GM12875 (cell line): ENCODE data around the gene SRRM5.

Source experiments
- H3K4me3 ChIP-seq: one replicate; pipeline ENCODE4 v1.5.1; 2011; ENCODE audit warnings: low read depth, low read length, control low read depth
- TF ChIP-seq, protein P1 (sequence below): IDR thresholded peaks from 2 replicates; pipeline ENCODE4 v1.5.1; 2011; ENCODE audit warnings: low read depth, mild to moderate bottlenecking, control low read depth, inconsistent platforms, low read length, moderate library complexity, borderline replicate concordance; ENCODE audit not compliant: insufficient read depth

SRRM5 gene

DNA sequence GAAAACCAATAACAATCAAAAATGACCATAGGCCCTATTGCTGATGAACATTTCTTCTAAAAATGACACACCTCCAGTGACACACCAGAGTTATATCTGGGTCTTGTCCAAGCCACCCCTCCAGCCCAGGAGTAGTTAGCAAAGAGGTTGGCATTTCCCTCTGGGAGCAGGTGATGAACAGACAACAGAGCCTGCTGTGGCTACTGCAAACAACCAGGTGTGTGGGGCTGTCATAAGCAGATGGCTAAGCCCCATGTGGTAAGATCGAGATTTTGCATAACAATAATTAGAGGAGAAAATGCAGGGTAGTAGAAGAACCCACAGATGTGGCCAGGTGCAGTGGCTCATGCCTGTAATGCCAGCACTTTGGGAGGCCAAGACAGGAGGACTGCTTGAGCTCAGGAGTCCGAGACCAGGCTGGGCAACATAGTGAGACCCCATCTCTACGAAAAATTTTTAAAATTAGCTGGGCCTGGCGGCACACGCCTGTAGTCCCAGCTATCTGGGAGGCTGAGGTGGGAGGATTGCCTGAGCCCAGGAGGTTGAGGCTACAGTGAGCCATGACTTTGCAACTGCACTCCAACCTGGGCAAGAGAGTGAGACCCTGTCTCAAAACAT is 41.6 kb upstream of the SRRM5 start:
- TF ChIP-seq, protein P1, sequence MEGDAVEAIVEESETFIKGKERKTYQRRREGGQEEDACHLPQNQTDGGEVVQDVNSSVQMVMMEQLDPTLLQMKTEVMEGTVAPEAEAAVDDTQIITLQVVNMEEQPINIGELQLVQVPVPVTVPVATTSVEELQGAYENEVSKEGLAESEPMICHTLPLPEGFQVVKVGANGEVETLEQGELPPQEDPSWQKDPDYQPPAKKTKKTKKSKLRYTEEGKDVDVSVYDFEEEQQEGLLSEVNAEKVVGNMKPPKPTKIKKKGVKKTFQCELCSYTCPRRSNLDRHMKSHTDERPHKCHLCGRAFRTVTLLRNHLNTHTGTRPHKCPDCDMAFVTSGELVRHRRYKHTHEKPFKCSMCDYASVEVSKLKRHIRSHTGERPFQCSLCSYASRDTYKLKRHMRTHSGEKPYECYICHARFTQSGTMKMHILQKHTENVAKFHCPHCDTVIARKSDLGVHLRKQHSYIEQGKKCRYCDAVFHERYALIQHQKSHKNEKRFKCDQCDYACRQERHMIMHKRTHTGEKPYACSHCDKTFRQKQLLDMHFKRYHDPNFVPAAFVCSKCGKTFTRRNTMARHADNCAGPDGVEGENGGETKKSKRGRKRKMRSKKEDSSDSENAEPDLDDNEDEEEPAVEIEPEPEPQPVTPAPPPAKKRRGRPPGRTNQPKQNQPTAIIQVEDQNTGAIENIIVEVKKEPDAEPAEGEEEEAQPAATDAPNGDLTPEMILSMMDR, result no peak
- H3K4me3 ChIP-seq, result no peak overlapping the region

DNA sequence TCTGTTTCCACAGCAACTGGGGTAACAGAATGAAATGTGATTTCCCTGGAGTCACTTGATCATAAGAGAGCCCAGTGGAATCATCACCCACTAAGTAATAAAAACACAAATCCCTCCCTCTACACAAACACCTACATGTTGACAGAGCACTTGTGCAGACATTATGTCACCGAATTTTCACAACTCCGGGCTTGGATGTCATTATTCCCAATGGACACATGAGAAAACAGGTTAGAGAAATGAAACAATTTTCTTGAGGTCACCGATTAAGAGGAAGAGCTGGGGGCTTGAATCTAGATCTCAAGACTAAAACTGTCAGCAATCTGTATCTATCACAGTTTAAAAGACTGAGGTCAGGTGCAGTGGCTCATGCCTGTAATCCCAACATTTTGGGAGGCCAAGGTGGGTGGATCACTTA is 39.7 kb upstream of the SRRM5 start:
- no peak overlapping the region for H3K4me3 ChIP-seq
- TF ChIP-seq, protein P1, result no peak

DNA sequence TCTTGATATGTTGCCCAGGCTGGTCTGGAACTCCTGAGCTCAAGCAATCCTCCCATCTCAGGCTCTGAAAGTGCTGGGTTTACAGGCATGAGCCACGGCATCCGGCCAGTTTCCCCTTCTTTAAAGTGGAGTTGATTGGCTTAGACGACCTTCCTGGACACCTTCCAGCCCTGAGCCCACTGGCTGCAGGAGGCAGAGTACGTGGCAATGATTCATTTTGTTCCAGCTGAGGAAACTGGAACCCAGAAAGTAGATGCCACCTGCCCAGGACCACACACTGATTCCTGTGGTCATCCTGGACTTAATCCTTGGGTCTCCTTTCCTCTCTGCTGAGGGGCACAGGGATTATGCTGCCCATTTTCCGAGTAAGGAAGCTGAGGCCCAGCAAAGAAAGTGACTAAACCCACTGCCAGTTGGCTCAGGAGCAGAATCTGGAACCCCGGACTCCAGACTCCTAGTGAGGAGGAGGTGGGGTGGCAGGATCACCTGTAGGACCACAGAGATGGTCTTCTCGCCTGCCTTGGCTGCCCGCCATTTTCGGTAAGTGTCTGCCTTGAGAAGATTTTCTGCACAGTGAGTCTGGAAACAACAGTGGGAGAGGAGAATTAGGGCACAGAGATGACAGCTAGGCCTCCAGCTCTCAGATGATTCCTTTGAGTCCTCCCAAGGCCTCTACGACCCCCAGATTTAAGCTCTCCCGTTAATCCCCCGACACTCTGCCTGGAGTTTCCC is 37.3 kb upstream of the SRRM5 start:
- TF ChIP-seq, protein P1, result no peak
- peak overlapping the region; percentile 77 for H3K4me3 ChIP-seq

DNA sequence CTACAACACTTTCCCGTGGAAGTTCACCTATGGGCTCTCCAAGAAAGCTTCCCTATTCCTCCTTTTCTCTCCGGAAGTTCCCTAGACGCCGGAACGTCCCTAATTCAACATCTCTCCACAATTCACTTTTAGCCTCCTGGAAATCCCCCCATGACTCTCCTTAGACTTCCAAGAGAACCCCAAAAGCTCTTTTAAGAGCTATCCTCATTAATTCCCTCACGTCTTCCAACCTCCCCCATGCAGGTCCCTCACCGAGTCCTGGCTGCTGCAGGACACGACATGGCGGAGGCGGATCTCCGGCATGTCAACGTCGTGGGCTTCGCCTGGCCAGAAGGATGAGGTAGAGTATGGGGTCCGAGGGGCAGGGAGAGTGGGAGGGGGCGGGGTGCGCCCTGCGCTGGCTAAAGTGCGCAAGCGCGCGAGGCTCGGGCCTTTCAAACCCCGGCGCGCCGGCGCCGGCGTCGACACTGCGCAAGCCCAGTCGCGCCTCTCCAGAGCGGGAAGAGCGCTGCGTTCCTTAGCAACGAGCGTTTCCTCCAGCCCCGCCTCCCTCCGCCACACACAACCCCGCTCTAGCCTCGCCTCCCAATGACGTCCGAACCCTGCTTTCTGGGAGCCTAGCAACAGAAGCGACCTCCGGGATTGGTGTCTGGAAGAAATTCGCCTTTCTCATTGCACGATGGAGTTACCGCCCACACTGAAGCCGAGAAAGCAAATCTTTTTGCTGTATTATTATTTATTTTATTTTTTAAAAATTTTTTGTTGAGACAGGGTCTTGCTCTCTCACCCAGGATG is 36.5 kb upstream of the SRRM5 start, which contains the start of the genes PINLYP and XRCC1:
TSS of gene PINLYP (plus strand) at position 646 of the 795 bp plus-strand sequence. CDS start 1,391 bp downstream, outside the sequence.
TSS of gene XRCC1 (minus strand) at position 372 of the 795 bp plus-strand sequence. CDS start at position 303, 69 bp downstream.
- TF ChIP-seq, protein P1, result no peak
- H3K4me3 ChIP-seq, result peak within 1 kb of the TSS; percentile 77

DNA sequence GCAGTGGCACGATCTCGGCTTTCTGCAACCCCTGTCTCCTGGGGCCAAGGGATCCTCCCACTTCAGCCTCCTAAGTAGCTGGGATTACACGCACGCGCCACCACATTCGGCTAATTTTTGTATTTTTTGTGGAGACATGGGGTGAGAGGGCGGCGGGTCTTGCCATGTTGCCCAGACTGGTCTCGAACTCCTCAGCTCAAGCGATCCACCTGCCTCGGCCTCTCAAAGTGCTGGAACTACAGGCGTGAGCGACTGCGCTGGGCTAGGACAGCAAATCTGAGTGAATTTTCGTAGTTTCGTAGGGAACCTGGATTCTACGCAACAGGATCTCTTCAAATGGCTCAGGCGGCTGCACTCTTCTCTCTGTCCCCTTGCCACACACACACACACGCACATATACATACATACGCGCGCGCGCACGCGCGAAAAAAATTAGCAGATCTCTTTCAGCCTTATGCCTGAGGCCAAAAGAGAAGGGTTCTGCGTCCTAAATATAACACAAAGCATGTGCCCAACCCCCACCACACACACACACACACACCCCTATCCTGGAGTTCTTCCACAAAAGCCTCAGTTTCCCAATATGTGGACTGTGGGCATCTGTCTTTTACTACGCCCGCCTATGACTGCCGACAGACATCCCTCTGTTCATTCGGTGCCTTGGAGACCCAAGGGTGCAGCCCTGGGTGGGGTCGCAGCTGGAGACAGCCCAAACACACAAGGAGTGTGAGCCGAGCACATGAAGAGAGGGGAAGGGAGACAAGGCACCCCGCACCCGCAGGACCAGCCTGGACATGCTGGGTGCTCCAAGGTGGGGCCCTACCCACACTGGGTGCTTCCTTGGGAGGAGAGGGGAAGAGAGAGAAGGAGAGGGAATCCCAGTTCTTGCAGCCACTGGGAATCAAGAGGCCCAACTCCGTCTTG is 35.7 kb upstream of the SRRM5 start:
- TF ChIP-seq, protein P1, result no peak
- H3K4me3 ChIP-seq, result peak overlapping the region; percentile 43

DNA sequence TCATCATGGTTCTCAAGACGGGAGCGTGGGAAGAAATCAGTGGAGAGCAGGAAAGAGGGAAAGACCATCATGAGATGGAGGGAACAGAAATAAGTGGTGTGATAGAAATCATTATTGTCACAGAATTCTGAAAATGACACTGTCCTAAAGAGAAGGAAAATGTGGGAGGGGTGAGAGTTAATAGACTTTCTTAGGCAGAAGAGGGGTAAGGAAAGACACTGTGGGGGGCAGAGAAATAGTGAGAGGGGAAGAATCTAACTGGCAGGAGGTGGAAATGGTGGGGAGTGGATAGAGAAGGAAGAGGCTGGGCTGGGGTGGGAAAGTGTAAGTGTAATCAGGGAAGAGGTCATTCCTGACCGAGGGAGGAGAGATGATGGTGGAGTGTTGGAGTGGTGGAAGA is 33.1 kb upstream of the SRRM5 start:
- no peak overlapping the region for H3K4me3 ChIP-seq
- TF ChIP-seq, protein P1, result no peak
